ENCODE results near the gene KPNA6. TPM values are rescaled to one million over a fixed set of nuclear protein-coding genes. Genes with fewer than 3 reads are reported as not detected.

KPNA6 gene
- total and polyA plus RNA-seq, 2 of the 13 experiments (the other 11 are each of a cell fraction or from before 2014, with no cell fraction given): 22.0 to 47.5 TPM

GRCh38 chr1:32195531-32195930 lies 87.7 kb downstream of the KPNA6 start:
- 100% methylated on average over 1 of the region's 3 CpGs for WGBS (ENCODE audit: low lambda C conversion rate)
- in situ Hi-C loops (cut with HindIII; ENCODE audit: extremely low pct_ligation_motif_present, low pct_unique_long_range_greater_than_20kb) (no loop called here), intact Hi-C loops (cut with micrococcal nuclease; ENCODE audit: unreplicated experiment) (no loop called here)
- ATAC-seq: no peak
- TF ChIP-seq ZNF256 (CRISPR knock-in tag; conservative IDR thresholded peaks at IDR 0.05) (no peak), ZNF572 (CRISPR knock-in tag; IDR thresholded peaks at IDR 0.05) (no peak), POLR2G (IDR thresholded peaks at IDR 0.05; ENCODE audit: low read depth, low read length) (peak; percentile 32)
- no TSS peak for BruUV-seq (replicated peaks)
- H3K27ac ChIP-seq (ENCODE audit: extremely low read length, insufficient read depth, low read length): no peak overlapping the region
- H3K27me3 ChIP-seq (ENCODE audit: control insufficient read depth in 1 of 2, insufficient read depth in 2 of 2, low read length in 2 of 2): no peaks in the 10 kb centered on the region
- no peak overlapping the region for H3K4me3 ChIP-seq (replicated peaks in 1 of 3; ENCODE audit: insufficient read depth in 1 of 3, low read depth in 2 of 3, low read length in 3 of 3)
- peaks cover 43 to 67% of the 10 kb centered on the region in 2 experiments for H3K36me3 ChIP-seq (replicated peaks in 1 of 2; ENCODE audit: control insufficient read depth in 1 of 2, insufficient read depth in 2 of 2, low read length in 2 of 2)
- no peak overlapping the region for H3K4me2 ChIP-seq (ENCODE audit: low read depth, low read length)
- H3K9ac ChIP-seq (ENCODE audit: insufficient read depth, low read depth, low read length): no peak overlapping the region
- H3K9me3 ChIP-seq (ENCODE audit: low read length): no peaks in the 10 kb centered on the region
- no peak overlapping the region for H2AFZ ChIP-seq (ENCODE audit: low read length)
- no peak for FAIRE-seq
- ChIA-PET CTCF (ENCODE audit: low intra/inter-chr PET ratio, low total read pairs) (no interaction called here), POLR2A (interaction anchor here (1.1 kb wide), 1 partner anchor 16 kb away, joined by 4 read pairs; the partner anchor contains the start of gene TXLNA)
- H4K20me1 ChIP-seq (ENCODE audit: insufficient read depth, low read length): no peaks in the 10 kb centered on the region
- H3K4me1 ChIP-seq (ENCODE audit: insufficient read depth, low read length): peaks cover 9% of the 10 kb centered on the region
- DNase-seq (ENCODE audit: low spot score): no peak
- no peaks in the 10 kb centered on the region for H3K79me2 ChIP-seq (ENCODE audit: insufficient read depth, low read length)

- BruUV-seq (replicated peaks): TSS peak; percentile 42
- H3K27ac ChIP-seq (ENCODE audit: extremely low read length, insufficient read depth, low read length): no peak overlapping the region
- no peak for ATAC-seq
- no peak for DNase-seq (ENCODE audit: low spot score)
- no peaks in the 10 kb centered on the region for H4K20me1 ChIP-seq (ENCODE audit: insufficient read depth, low read length)
- intact Hi-C loops (cut with micrococcal nuclease; ENCODE audit: unreplicated experiment) (no loop called here), in situ Hi-C loops (cut with HindIII; ENCODE audit: extremely low pct_ligation_motif_present, low pct_unique_long_range_greater_than_20kb) (no loop called here)
- FAIRE-seq: no peak
- H3K4me2 ChIP-seq (ENCODE audit: low read depth, low read length): no peak overlapping the region
- ChIA-PET CTCF (ENCODE audit: low intra/inter-chr PET ratio, low total read pairs) (no interaction called here), POLR2A (interaction anchor here (0.6 to 4.8 kb wide), 7 partner anchors 13 to 123 kb away, joined by 3 to 38 read pairs (median 3); partner anchors contain the start of genes HDAC1, TMEM39B and TXLNA)
- no peak overlapping the region for H3K9ac ChIP-seq (ENCODE audit: insufficient read depth, low read depth, low read length)
- no peaks in the 10 kb centered on the region for H3K9me3 ChIP-seq (ENCODE audit: low read length)
- no peaks in the 10 kb centered on the region for H3K79me2 ChIP-seq (ENCODE audit: insufficient read depth, low read length)
- H3K4me1 ChIP-seq (ENCODE audit: insufficient read depth, low read length): peaks cover 12% of the 10 kb centered on the region
- H3K4me3 ChIP-seq (replicated peaks in 1 of 3; ENCODE audit: insufficient read depth in 1 of 3, low read depth in 2 of 3, low read length in 3 of 3): no peak overlapping the region
- no peaks in the 10 kb centered on the region for H3K27me3 ChIP-seq (ENCODE audit: control insufficient read depth in 1 of 2, insufficient read depth in 2 of 2, low read length in 2 of 2)
- H2AFZ ChIP-seq (ENCODE audit: low read length): no peak overlapping the region
- peaks cover 42 to 61% of the 10 kb centered on the region in 2 experiments for H3K36me3 ChIP-seq (replicated peaks in 1 of 2; ENCODE audit: control insufficient read depth in 1 of 2, insufficient read depth in 2 of 2, low read length in 2 of 2)
- no peak for TF ChIP-seq MAF1 (CRISPR knock-in tag; IDR thresholded peaks at IDR 0.05; ENCODE audit: borderline replicate concordance)
- no peak for TF ChIP-seq NFYC (CRISPR knock-in tag; IDR thresholded peaks at IDR 0.05)
- TF ChIP-seq SOX6 (IDR thresholded peaks at IDR 0.05): no peak
- no peak for TF ChIP-seq SOX6 (CRISPR knock-in tag; IDR thresholded peaks at IDR 0.05)
- no peak for TF ChIP-seq POGK (CRISPR knock-in tag; conservative IDR thresholded peaks at IDR 0.05)
- no peak for TF ChIP-seq ELF1 (CRISPR knock-in tag; IDR thresholded peaks at IDR 0.05)
- TF ChIP-seq THAP8 (CRISPR knock-in tag; IDR thresholded peaks at IDR 0.05; ENCODE audit: borderline replicate concordance): no peak
- TF ChIP-seq RFX1 (IDR thresholded peaks at IDR 0.05): no peak
- TF ChIP-seq CCAR2 (optimal IDR thresholded peaks at IDR 0.05; ENCODE audit: low read depth, low read length): no peak
- TF ChIP-seq KDM3A (CRISPR knock-in tag; IDR thresholded peaks at IDR 0.05; ENCODE audit: low read depth): no peak
- no peak for TF ChIP-seq NFE2L1 (CRISPR knock-in tag; IDR thresholded peaks at IDR 0.05; ENCODE audit: borderline replicate concordance)
- TF ChIP-seq ZNF235 (CRISPR knock-in tag; IDR thresholded peaks at IDR 0.05; ENCODE audit: borderline replicate concordance): no peak
- TF ChIP-seq ZNF350 (CRISPR knock-in tag; IDR thresholded peaks at IDR 0.05; ENCODE audit: borderline replicate concordance, low read depth): no peak
- TF ChIP-seq ARNT2 (CRISPR knock-in tag; IDR thresholded peaks at IDR 0.05; ENCODE audit: low read depth): no peak
- no peak for TF ChIP-seq ZNF124 (CRISPR knock-in tag; IDR thresholded peaks at IDR 0.05)
Measured at GRCh38 chr1:32195972-32196823, 88.3 kb downstream of the KPNA6 start.
